NCI-H446 treated with DMSO at 0.1 percent for 48 hours (cell line): ENCODE data around the gene P4HB.

Experiments used
- DNase-seq: peaks from one replicate; lab custom pipeline; 2025; lab: John Stamatoyannopoulos, UW

Gene P4HB

GRCh38 chr17:81810892-81811704 lies 49.2 kb downstream of the P4HB start:
- DNase-seq, result no peak

GRCh38 chr17:81810476-81810875 lies 49.9 kb downstream of the P4HB start:
- DNase-seq, result no peak

GRCh38 chr17:81809556-81809998 lies 50.8 kb downstream of the P4HB start:
- no peak for DNase-seq

DNA sequence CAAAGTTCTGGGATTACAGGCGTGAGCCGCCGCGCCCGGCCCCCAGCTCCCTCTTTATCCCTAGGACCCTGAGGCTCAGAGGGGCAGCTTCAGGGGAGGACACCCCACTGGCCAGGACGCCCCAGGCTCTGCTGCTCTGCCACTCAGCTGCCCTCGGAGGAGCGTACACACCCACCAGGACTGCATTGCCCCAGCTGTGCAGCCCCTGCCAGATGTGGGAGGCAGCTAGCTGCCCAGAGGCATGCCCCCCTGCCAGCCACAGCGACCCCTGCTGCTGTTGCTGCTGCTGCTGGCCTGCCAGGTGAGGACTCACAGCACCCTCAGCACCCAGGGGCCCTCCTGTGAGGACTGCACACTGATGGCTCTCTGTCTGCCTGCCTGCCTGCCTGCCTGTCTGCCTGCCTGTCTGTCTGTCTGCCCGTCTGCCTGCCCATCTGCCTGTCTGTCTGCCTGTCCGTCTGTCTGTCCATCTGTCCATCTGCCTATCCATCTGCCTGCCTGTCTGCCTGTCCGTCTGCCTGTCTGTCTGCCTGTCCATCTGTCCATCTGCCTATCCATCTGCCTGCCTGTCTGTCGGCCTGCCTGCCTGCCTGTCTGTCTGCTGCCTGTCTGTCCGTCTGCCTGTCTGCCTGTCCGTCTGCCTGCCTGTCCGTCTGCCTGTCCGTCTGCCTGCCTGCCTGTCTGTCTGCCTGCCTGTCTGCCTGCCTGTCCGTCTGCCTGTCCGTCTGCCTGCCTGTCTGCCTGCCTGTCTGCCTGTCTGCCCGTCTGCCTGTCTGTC lies 51.4 kb downstream of the P4HB start:
- no peak for DNase-seq

- no peak for DNase-seq
Measured at GRCh38 chr17:81807839-81808238, 52.5 kb downstream of the P4HB start.

- DNase-seq, result no peak
Measured at GRCh38 chr17:81807210-81807719, 53.1 kb downstream of the P4HB start.

DNA sequence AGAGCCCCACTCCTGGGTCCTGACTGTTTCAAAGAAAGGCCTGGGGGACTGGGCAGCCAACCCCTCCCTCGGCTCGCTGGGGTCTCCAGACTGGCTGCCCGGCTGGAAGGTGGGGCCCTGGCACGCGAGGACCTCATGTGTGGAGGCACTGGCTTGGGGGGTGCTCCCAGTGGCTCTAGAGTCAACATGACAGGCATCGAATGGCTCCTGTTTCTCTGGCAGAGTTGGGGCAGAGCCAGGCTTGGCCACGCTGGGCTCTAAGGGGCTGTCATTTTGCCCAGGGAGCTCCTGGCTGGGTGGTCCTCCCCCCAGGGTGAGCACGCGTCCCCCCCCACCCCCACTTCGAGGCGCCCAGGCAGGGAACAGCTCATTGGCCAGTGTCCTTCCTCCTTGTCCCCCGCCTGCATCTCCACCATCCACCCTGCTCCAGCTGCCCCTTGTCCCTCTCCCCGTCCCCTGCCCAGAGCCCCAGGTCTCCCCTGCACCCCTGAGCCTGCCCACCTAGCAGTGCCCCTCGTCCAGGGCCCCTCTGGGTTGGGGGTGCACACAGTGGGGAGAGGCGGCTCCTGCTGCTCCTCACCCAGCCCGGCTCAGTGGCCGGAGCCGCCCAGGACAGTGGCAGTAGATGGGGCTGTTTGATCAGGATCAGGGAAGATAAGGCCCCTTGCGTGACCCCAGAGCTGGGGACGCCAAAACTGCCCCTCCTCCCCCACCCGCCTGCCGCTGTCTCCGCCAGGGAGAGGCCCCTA lies 53.7 kb downstream of the P4HB start:
- DNase-seq, result no peak

GRCh38 chr17:81805707-81806460 lies 54.5 kb downstream of the P4HB start:
- DNase-seq, result no peak

DNA sequence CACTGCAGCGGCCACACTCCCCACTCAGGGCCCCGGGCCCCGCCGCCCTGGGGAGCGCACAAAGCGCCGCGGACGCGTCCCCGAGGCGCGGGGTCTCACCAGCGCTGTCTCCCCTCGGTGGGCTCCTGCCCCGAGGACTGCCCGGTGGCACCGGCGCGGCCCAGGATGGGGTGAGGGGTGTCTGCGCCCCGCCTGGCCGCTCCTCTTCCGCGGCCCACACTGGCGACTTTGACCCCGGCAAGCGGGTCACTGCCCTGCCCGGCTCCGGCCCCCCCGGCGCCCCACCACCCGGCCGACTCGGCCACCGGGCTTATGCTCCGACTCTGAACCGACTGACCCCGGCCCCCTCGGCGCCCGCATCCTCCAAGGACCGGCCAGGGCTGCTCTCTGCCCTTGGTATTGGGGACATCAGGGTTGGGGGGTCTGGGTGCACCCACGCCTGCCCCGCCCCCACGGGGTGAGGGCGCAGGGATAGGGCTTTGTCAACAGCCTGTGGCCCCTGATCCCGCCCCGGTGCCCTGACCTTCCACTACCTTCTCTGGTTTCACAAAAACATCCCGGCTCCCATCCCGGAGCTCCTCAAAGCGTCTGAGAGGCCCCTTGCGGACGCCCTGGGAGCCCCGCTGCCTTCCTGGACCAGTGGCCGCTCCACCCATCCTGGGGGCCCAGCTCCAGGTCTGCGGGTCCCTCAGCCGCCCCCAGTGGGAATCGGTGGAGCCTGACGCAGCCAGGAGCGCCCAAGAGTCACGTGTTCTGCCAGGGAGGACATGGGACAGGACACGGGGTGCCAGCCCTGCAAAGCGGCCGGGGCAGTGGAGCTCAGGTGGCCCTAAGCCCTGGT lies 55.6 kb downstream of the P4HB start:
- no peak for DNase-seq

GRCh38 chr17:81803728-81804558 lies 56.4 kb downstream of the P4HB start, which contains the start of gene GCGR:
GCGR (plus strand) TSS chr17:81804150; CDS start chr17:81809019, 4,869 bp downstream.
- DNase-seq, result no peak

GRCh38 chr17:81802856-81803643 lies 57.3 kb downstream of the P4HB start:
- DNase-seq, result no peak

DNA sequence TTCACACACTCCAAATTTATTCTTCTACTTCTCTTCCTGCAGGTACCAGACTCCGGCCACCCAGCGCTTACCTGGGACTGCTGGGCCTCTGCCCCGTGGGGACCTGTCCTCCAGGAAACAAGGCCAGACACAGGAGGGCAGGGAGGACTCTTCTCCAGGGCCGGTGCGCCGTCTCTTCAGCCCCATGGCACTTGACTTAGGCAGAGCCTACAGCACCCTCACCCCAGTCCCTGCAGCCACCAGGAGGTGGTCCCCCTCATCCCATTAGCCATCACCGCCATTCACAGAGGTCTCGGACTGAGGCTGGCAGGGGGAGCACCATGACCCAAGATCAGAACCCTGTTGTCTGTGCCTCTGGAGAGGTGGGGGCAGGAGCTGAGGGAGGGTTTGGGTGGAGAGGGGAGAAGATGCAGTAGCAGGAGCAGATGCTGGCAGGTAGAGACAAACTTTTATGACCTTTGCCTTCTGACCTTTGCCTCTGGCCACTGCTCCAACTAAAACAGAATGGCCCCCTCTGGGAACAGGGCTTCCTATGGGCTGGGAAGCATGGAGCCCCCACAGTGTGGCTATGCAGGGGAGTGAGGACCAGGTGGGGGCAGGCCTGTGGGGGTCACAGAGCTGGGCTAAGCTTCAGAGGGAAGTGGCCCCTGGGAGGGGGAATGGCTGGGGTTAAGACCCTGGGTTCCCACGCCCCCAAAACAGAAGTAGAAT lies 58.1 kb downstream of the P4HB start:
- DNase-seq, result no peak

DNA sequence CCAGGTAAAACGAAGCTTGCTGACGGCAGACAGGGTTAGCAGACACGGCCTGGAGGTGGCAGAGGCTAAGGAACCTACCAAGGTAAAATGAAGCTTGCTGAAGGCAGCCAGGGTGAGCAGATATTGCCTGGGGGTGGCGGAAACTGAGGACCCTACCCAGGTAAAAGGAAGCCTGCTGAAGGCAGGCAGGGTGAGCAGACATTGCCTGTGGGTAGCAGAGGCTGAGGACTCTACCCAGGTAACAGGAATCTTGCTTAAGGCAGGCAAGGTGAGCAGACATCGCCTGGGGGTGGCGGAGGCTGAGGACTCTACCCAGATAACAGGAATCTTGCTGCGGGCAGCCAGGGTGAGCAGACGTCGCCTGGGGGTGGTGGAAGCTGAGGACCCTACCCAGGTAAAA lies 59.0 kb downstream of the P4HB start:
- DNase-seq, result no peak

GRCh38 chr17:81794509-81794908 lies 65.8 kb downstream of the P4HB start:
- no peak for DNase-seq

GRCh38 chr17:81794074-81794476 lies 66.3 kb downstream of the P4HB start:
- DNase-seq, result no peak
